ENCODE measurements around the gene PGAP2.

The PGAP2 gene

DNA sequence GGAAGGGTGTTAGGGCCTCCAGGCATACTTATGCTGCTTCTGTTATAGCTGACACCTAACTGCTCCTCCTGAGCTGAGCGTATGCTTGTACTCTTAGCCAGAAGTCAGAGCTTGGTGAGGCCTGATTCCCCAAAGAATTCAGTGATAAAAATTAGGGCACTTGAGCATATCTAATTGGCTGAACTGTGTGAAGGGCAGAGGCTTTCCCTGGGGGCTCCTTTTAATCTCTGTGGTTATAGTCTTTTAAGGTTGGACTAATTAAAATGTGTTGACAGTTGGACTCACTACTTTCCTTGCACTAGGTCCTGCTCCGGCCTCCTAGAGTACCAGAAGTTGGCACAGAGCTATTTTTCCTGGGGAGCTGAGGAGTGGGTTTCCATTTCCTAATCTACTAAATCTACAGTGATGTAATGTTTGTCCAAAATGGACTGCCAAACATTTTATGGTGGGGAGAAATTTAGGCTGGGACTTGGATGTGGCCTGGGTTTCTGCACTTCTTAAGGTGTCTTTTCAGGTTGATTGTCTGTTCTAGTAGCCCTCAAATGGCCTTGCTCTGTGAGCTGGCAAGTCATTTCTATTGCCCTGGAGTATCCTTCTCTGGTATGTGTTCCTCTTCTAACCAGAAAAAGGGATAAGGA lies 65.5 kb downstream of the PGAP2 start:
- no peak overlapping the region for H3K27ac ChIP-seq
- H3K4me3 ChIP-seq, result no peak overlapping the region
